Measurements from ENCODE around the gene ITLN2. TPM values are rescaled to one million over a fixed set of nuclear protein-coding genes. Genes with fewer than 3 reads are reported as not detected.

Gene ITLN2
- total and polyA plus RNA-seq, 2 of the 8 experiments (the other 6 are each of a cell fraction or from before 2014, with no cell fraction given): 4.7 to 6.3 TPM

Other genes with a start within 250 kb of the ITLN2 start
- not detected in 2 replicates for gene CD48, start 243.0 kb downstream of the ITLN2 start, total RNA-seq (2021; fragmentation: NEBNext Ultra II Directional; extraction: Animal tissue kit (Norgen Biotek cat#: 25700))
- gene CD48, start 243.0 kb downstream of the ITLN2 start, polyA plus RNA-seq (2011; rRNA removed): 0.08 TPM in 1 of 2 replicates, not detected in the other
- not detected in 2 replicates for gene SLAMF7, start 215.6 kb downstream of the ITLN2 start, total RNA-seq (2021; fragmentation: NEBNext Ultra II Directional; extraction: Animal tissue kit (Norgen Biotek cat#: 25700))
- not detected in 2 replicates for gene SLAMF7, start 215.6 kb downstream of the ITLN2 start, polyA plus RNA-seq (2011; rRNA removed)
- not detected in 2 replicates for gene LY9, start 158.6 kb downstream of the ITLN2 start, total RNA-seq (2021; fragmentation: NEBNext Ultra II Directional; extraction: Animal tissue kit (Norgen Biotek cat#: 25700))
- gene LY9, start 158.6 kb downstream of the ITLN2 start, polyA plus RNA-seq (2011; rRNA removed): not detected in 2 replicates
- not detected in 2 replicates for gene CD244, start 91.9 kb downstream of the ITLN2 start, total RNA-seq (2021; fragmentation: NEBNext Ultra II Directional; extraction: Animal tissue kit (Norgen Biotek cat#: 25700))
- gene CD244, start 91.9 kb downstream of the ITLN2 start, polyA plus RNA-seq (2011; rRNA removed): not detected in 2 replicates
- gene ITLN1, start 69.6 kb downstream of the ITLN2 start, total RNA-seq (2021; fragmentation: NEBNext Ultra II Directional; extraction: Animal tissue kit (Norgen Biotek cat#: 25700)): not detected in 2 replicates
- not detected in 2 replicates for gene ITLN1, start 69.6 kb downstream of the ITLN2 start, polyA plus RNA-seq (2011; rRNA removed)
- 143 and 159 TPM in 2 replicates for gene F11R, start 66.3 kb upstream of the ITLN2 start, total RNA-seq (2021; fragmentation: NEBNext Ultra II Directional; extraction: Animal tissue kit (Norgen Biotek cat#: 25700))
- 170 and 200 TPM in 2 replicates for gene F11R, start 66.3 kb upstream of the ITLN2 start, polyA plus RNA-seq (2011; rRNA removed)
- gene TSTD1, start 84.2 kb upstream of the ITLN2 start, total RNA-seq (2021; fragmentation: NEBNext Ultra II Directional; extraction: Animal tissue kit (Norgen Biotek cat#: 25700)): 60.4 and 60.9 TPM in 2 replicates
- 314 and 360 TPM in 2 replicates for gene TSTD1, start 84.2 kb upstream of the ITLN2 start, polyA plus RNA-seq (2011; rRNA removed)
- gene USF1, start 91.2 kb upstream of the ITLN2 start, total RNA-seq (2021; fragmentation: NEBNext Ultra II Directional; extraction: Animal tissue kit (Norgen Biotek cat#: 25700)): 68.9 and 74.6 TPM in 2 replicates
- 45.7 and 50.3 TPM in 2 replicates for gene USF1, start 91.2 kb upstream of the ITLN2 start, polyA plus RNA-seq (2011; rRNA removed)
- 0.39 and 0.40 TPM in 2 replicates for gene ARHGAP30, start 115.1 kb upstream of the ITLN2 start, total RNA-seq (2021; fragmentation: NEBNext Ultra II Directional; extraction: Animal tissue kit (Norgen Biotek cat#: 25700))
- 0.27 and 0.50 TPM in 2 replicates for gene ARHGAP30, start 115.1 kb upstream of the ITLN2 start, polyA plus RNA-seq (2011; rRNA removed)
- gene NECTIN4, start 134.7 kb upstream of the ITLN2 start, total RNA-seq (2021; fragmentation: NEBNext Ultra II Directional; extraction: Animal tissue kit (Norgen Biotek cat#: 25700)): 0.19 and 0.29 TPM in 2 replicates
- 0.71 and 0.86 TPM in 2 replicates for gene NECTIN4, start 134.7 kb upstream of the ITLN2 start, polyA plus RNA-seq (2011; rRNA removed)
- 4.0 and 6.5 TPM in 2 replicates for gene KLHDC9, start 143.6 kb upstream of the ITLN2 start, total RNA-seq (2021; fragmentation: NEBNext Ultra II Directional; extraction: Animal tissue kit (Norgen Biotek cat#: 25700))
- gene KLHDC9, start 143.6 kb upstream of the ITLN2 start, polyA plus RNA-seq (2011; rRNA removed): 15.6 and 18.0 TPM in 2 replicates
- gene PFDN2, start 163.2 kb upstream of the ITLN2 start, total RNA-seq (2021; fragmentation: NEBNext Ultra II Directional; extraction: Animal tissue kit (Norgen Biotek cat#: 25700)): 71.2 and 74.7 TPM in 2 replicates
- gene PFDN2, start 163.2 kb upstream of the ITLN2 start, polyA plus RNA-seq (2011; rRNA removed): 66.2 and 69.6 TPM in 2 replicates
- gene NIT1, start 163.3 kb upstream of the ITLN2 start, total RNA-seq (2021; fragmentation: NEBNext Ultra II Directional; extraction: Animal tissue kit (Norgen Biotek cat#: 25700)): 40.4 and 40.6 TPM in 2 replicates
- gene NIT1, start 163.3 kb upstream of the ITLN2 start, polyA plus RNA-seq (2011; rRNA removed): 33.0 and 46.3 TPM in 2 replicates
- gene DEDD, start 177.9 kb upstream of the ITLN2 start, total RNA-seq (2021; fragmentation: NEBNext Ultra II Directional; extraction: Animal tissue kit (Norgen Biotek cat#: 25700)): 42.0 and 42.6 TPM in 2 replicates
- 55.9 and 61.7 TPM in 2 replicates for gene DEDD, start 177.9 kb upstream of the ITLN2 start, polyA plus RNA-seq (2011; rRNA removed)
- 67.8 and 71.0 TPM in 2 replicates for gene UFC1, start 199.2 kb upstream of the ITLN2 start, total RNA-seq (2021; fragmentation: NEBNext Ultra II Directional; extraction: Animal tissue kit (Norgen Biotek cat#: 25700))
- gene UFC1, start 199.2 kb upstream of the ITLN2 start, polyA plus RNA-seq (2011; rRNA removed): 60.2 and 102 TPM in 2 replicates
- gene USP21, start 204.7 kb upstream of the ITLN2 start, total RNA-seq (2021; fragmentation: NEBNext Ultra II Directional; extraction: Animal tissue kit (Norgen Biotek cat#: 25700)): 23.9 and 28.2 TPM in 2 replicates
- 36.3 and 53.5 TPM in 2 replicates for gene USP21, start 204.7 kb upstream of the ITLN2 start, polyA plus RNA-seq (2011; rRNA removed)
- gene PPOX, start 211.6 kb upstream of the ITLN2 start, total RNA-seq (2021; fragmentation: NEBNext Ultra II Directional; extraction: Animal tissue kit (Norgen Biotek cat#: 25700)): 32.1 and 40.4 TPM in 2 replicates
- 37.7 and 39.4 TPM in 2 replicates for gene PPOX, start 211.6 kb upstream of the ITLN2 start, polyA plus RNA-seq (2011; rRNA removed)
- gene B4GALT3, start 222.7 kb upstream of the ITLN2 start, total RNA-seq (2021; fragmentation: NEBNext Ultra II Directional; extraction: Animal tissue kit (Norgen Biotek cat#: 25700)): 42.3 and 45.5 TPM in 2 replicates
- 43.0 and 61.2 TPM in 2 replicates for gene B4GALT3, start 222.7 kb upstream of the ITLN2 start, polyA plus RNA-seq (2011; rRNA removed)
- gene ADAMTS4, start 244.2 kb upstream of the ITLN2 start, total RNA-seq (2021; fragmentation: NEBNext Ultra II Directional; extraction: Animal tissue kit (Norgen Biotek cat#: 25700)): 7.2 and 12.4 TPM in 2 replicates
- gene ADAMTS4, start 244.2 kb upstream of the ITLN2 start, polyA plus RNA-seq (2011; rRNA removed): 4.6 and 6.4 TPM in 2 replicates
- gene NDUFS2, start 247.6 kb upstream of the ITLN2 start, total RNA-seq (2021; fragmentation: NEBNext Ultra II Directional; extraction: Animal tissue kit (Norgen Biotek cat#: 25700)): 88.7 and 95.1 TPM in 2 replicates
- gene NDUFS2, start 247.6 kb upstream of the ITLN2 start, polyA plus RNA-seq (2011; rRNA removed): 100 and 113 TPM in 2 replicates

Measured in H1 (cell line).